B cell (primary cell): ENCODE data around the gene LTO1. TPM values are rescaled to one million over a fixed set of nuclear protein-coding genes. Genes with fewer than 3 reads are reported as not detected.
A peak's percentile ranks its signal among the peaks of the same experiment; 100 is the strongest.

Source experiments
- ATAC-seq: fragments of 200-7000 bp; cut with Tn5 transposase; one replicate; pipeline ENCODE4 v1.10.0; 2021; ENCODE audit warnings: low read depth, mild to moderate bottlenecking, moderate number of reproducible peaks, moderate library complexity
- CTCF ChIA-PET: fragments of 350-600 bp; sonication (Branson Sonifier 250); formaldehyde crosslinking; loops from one replicate; lab custom pipeline; 2021; ENCODE audit warnings: antibody characterized with exemption, inconsistent platforms; lab: Charles Lee
- POLR2A ChIA-PET: fragments of 350-600 bp; sonication (Branson Sonifier 250); formaldehyde crosslinking; loops from one replicate; lab custom pipeline; 2021; ENCODE audit warnings: antibody characterized with exemption; lab: Charles Lee
- DNase-seq: peaks from one replicate; pipeline ENCODE4 v3.0.0; 2013
- H2AFZ ChIP-seq: 2 replicates; pipeline ENCODE4 v1.6.1; 2012; ENCODE audit warnings: mild to moderate bottlenecking, low read depth, low read length; ENCODE audit not compliant: insufficient read depth, poor library complexity, severe bottlenecking
- H3K27ac ChIP-seq, 2 donors: 1 replicate in 1 of 2; 2 replicates in 1 of 2; pipeline ENCODE4 v1.5.1; 2012 to 2013; ENCODE audit warnings: low read length in 2 of 2, mild to moderate bottlenecking in 2 of 2, moderate library complexity in 1 of 2
- H3K27me3 ChIP-seq, 4 experiments: fragments of 200-600 bp in 1 of 4; sonication (generic) in 1 of 4; replicated peaks in 1 of 4; 1 replicate in 2 of 4; 2 replicates in 2 of 4; pipeline versions ENCODE4 v1.6.1 to v1.7.0; 2013 to 2016; ENCODE audit warnings: low read length in 3 of 4, mild to moderate bottlenecking in 2 of 4, mixed read lengths in 1 of 4, moderate library complexity in 1 of 4; ENCODE audit not compliant: insufficient read depth in 4 of 4, control insufficient read depth in 3 of 4; ENCODE audit errors: control extremely low read depth in 1 of 4
- H3K36me3 ChIP-seq, 2 experiments: replicated peaks in 1 of 2; 1 replicate in 1 of 2; 2 replicates in 1 of 2; pipeline versions ENCODE4 v1.6.1 to v1.7.1; 2013; ENCODE audit warnings: low read length in 1 of 2; ENCODE audit not compliant: insufficient read depth in 2 of 2, control insufficient read depth in 1 of 2; ENCODE audit errors: control extremely low read depth in 1 of 2, extremely low read depth in 1 of 2
- H3K4me1 ChIP-seq, 2 donors: fragments of 200-600 bp in 1 of 2; sonication (generic) in 1 of 2; 1 replicate in 1 of 2; 2 replicates in 1 of 2; pipeline versions ENCODE4 v1.5.1 to v1.6.1; 2013 to 2017; ENCODE audit warnings: low read length in 2 of 2; ENCODE audit not compliant: control insufficient read depth in 2 of 2, insufficient read depth in 2 of 2
- H3K4me2 ChIP-seq: replicated peaks from 2 replicates; pipeline ENCODE3; 2012; ENCODE audit warnings: mild to moderate bottlenecking, low read depth, low read length; ENCODE audit not compliant: poor library complexity, severe bottlenecking
- H3K4me3 ChIP-seq, 5 experiments: fragments of 200-600 bp in 1 of 5; sonication (generic) in 1 of 5; 1 replicate in 3 of 5; 2 replicates in 2 of 5; pipeline versions ENCODE4 v1.5.1 to v1.7.0; 2011 to 2016; ENCODE audit warnings: low read length in 4 of 5, mild to moderate bottlenecking in 4 of 5, low read depth in 2 of 5, control low read depth in 1 of 5, moderate library complexity in 1 of 5; ENCODE audit not compliant: insufficient read depth in 1 of 5; ENCODE audit errors: control extremely low read depth in 1 of 5, extremely low read depth in 1 of 5
- H3K79me2 ChIP-seq: fragments of 200-600 bp; sonication (generic); one replicate; pipeline ENCODE4 v1.6.0; 2016; ENCODE audit warnings: low read length; ENCODE audit not compliant: control insufficient read depth, insufficient read depth
- H3K9ac ChIP-seq: fragments of 200-600 bp; sonication (generic); 2 replicates; pipeline ENCODE4 v1.6.1; 2017; ENCODE audit warnings: mild to moderate bottlenecking, low read length, moderate library complexity
- H3K9me3 ChIP-seq, 3 donors: one replicate each; pipeline versions ENCODE4 v1.6.1 to v1.7.1; 2013; ENCODE audit warnings: low read length in 2 of 3; ENCODE audit not compliant: control insufficient read depth in 2 of 3, insufficient read depth in 1 of 3; ENCODE audit errors: control extremely low read depth in 1 of 3
- H4K20me1 ChIP-seq: 2 replicates; pipeline ENCODE4 v1.6.0; 2012; ENCODE audit warnings: mild to moderate bottlenecking, low read length; ENCODE audit not compliant: insufficient read depth, control insufficient read depth, poor library complexity, severe bottlenecking
- H3K27ac Mint-ChIP-seq: one replicate; pipeline ENCODE4 v1.8.0; 2021; ENCODE audit warnings: mixed read lengths
- H3K27me3 Mint-ChIP-seq: one replicate; pipeline ENCODE4 v1.8.0; 2021; ENCODE audit warnings: mixed read lengths
- H3K4me1 Mint-ChIP-seq: one replicate; pipeline ENCODE4 v1.8.0; 2021; ENCODE audit warnings: mixed read lengths
- H3K4me3 Mint-ChIP-seq: one replicate; pipeline ENCODE4 v1.8.0; 2021; ENCODE audit warnings: mixed read lengths
- H3K9me3 Mint-ChIP-seq: one replicate; pipeline ENCODE4 v1.8.0; 2022; ENCODE audit warnings: mixed read lengths; ENCODE audit not compliant: insufficient read depth
- CTCF ChIP-seq: fragments of 200-600 bp; IDR thresholded peaks from one replicate; pipeline ENCODE4 v1.8.0; 2022; ENCODE audit warnings: antibody characterized with exemption, mild to moderate bottlenecking
- EZH2 ChIP-seq: IDR thresholded peaks from 2 replicates; pipeline ENCODE4 v1.6.1; 2012; ENCODE audit warnings: borderline replicate concordance, low read depth, mild to moderate bottlenecking, moderate library complexity, low read length; ENCODE audit not compliant: insufficient read depth, poor library complexity, severe bottlenecking
- WGBS: methylation state at CpG from one replicate; pipeline ENCODE4 v1.1.5; 2013; ENCODE audit warnings: missing lambda C conversion rate; ENCODE audit not compliant: insufficient coverage; 5-methylcytosine and 5-hydroxymethylcytosine counted together
- intact Hi-C: fragments of 100-400 bp; cut with micrococcal nuclease; formaldehyde crosslinking; loops from one replicate; pipeline ENCODE4 v1.10.0; 2022
- polyA plus RNA-seq: library from polyadenylated mRNA; depleted of rRNA; stranded (reverse); fragments of >200 nt; gene quantifications from 2 replicates; pipeline ENCODE4 v1.2.3, GENCODE V29; 2012
- total RNA-seq, 2 donors: library from RNA; stranded (reverse); fragments of 120-200 nt in 1 of 2; gene quantifications; 1 replicate in 1 of 2; 2 replicates in 1 of 2; pipeline versions ENCODE4 v1.2.3 to v1.2.4, GENCODE V29; 2013 to 2022

Gene LTO1
- total and polyA plus RNA-seq, 2 donors (not counting 1 experiment from before 2014, with no cell fraction given) = 44.4 to 68.8 TPM

GRCh38 chr11:69708736-69709401, 33.7 kb upstream of the LTO1 start:
- Histone ChIP-seq H3K36me3 (no peaks in the 10 kb centered on the region), H3K4me3 (no peak overlapping the region), H3K4me2 (no peak overlapping the region), H4K20me1 (no peaks in the 10 kb centered on the region), H3K27me3 (peaks cover 0 to 55% (median 16%) of the 10 kb centered on the region in 4 experiments), H3K27ac (no peak overlapping the region), H2AFZ (no peak overlapping the region), H3K9me3 (peaks cover 0 to 24% (median 0%) of the 10 kb centered on the region in 3 donors), H3K79me2 (no peaks in the 10 kb centered on the region), H3K9ac (no peak overlapping the region), H3K4me1 (peaks cover 16 to 17% of the 10 kb centered on the region in 2 donors)
- TF ChIP-seq EZH2 (no peak), CTCF (no peak)
- Mint-ChIP-seq H3K27me3 (peaks cover 47% of the 10 kb centered on the region), H3K27ac (no peak overlapping the region), H3K9me3 (no peaks in the 10 kb centered on the region), H3K4me1 (peaks cover 19% of the 10 kb centered on the region), H3K4me3 (no peak overlapping the region)
- POLR2A ChIA-PET = no interaction called here
- 71% methylated on average over 11 of the region's 15 CpGs for WGBS
- no peak for DNase-seq
- ATAC-seq = no peak
- intact Hi-C loops = no loop called here
- CTCF ChIA-PET = no interaction called here

- peaks cover 23 to 30% of the 10 kb centered on the region in 2 donors for H3K4me1 ChIP-seq
- no peak overlapping the region for H3K9ac ChIP-seq
- H2AFZ ChIP-seq = no peak overlapping the region
- H3K4me2 ChIP-seq = no peak overlapping the region
- ATAC-seq (no peak), DNase-seq (no peak)
- Mint-ChIP-seq H3K9me3 (no peaks in the 10 kb centered on the region), H3K27me3 (peaks cover 52% of the 10 kb centered on the region), H3K4me1 (peaks cover 23% of the 10 kb centered on the region), H3K4me3 (peak overlapping the region; percentile 21), H3K27ac (no peak overlapping the region)
- intact Hi-C loops = no loop called here
- POLR2A ChIA-PET = no interaction called here
- no peak overlapping the region for H3K27ac ChIP-seq
- H3K27me3 ChIP-seq = peaks cover 0 to 63% (median 18%) of the 10 kb centered on the region in 4 experiments
- H3K4me3 ChIP-seq = no peak overlapping the region
- H3K79me2 ChIP-seq = no peaks in the 10 kb centered on the region
- H3K36me3 ChIP-seq = no peaks in the 10 kb centered on the region
- 42% methylated on average over 4 of the region's 7 CpGs for WGBS
- peaks cover 0 to 19% (median 0%) of the 10 kb centered on the region in 3 donors for H3K9me3 ChIP-seq
- TF ChIP-seq CTCF (no peak), EZH2 (no peak)
- H4K20me1 ChIP-seq = no peaks in the 10 kb centered on the region
- CTCF ChIA-PET = no interaction called here
Measured at GRCh38 chr11:69707176-69707575, 32.0 kb upstream of the LTO1 start.
